PFSK-1 (cell line): ENCODE results near the gene DGKA.

Experiments
- FOXP2 ChIP-seq: optimal IDR thresholded peaks from 2 replicates; pipeline ENCODE3; 2011; ENCODE audit warnings: borderline replicate concordance, control low read depth, inconsistent platforms; ENCODE audit not compliant: insufficient read depth; ENCODE audit errors: extremely low read length, extremely low read depth
- POLR2AphosphoS5 ChIP-seq: IDR thresholded peaks from 2 replicates; pipeline ENCODE4 v1.6.1; 2012; ENCODE audit warnings: low read depth, mild to moderate bottlenecking, control low read depth, low read length, moderate library complexity
- SIN3A ChIP-seq: IDR thresholded peaks from 2 replicates; pipeline ENCODE4 v1.6.1; 2012; ENCODE audit warnings: mild to moderate bottlenecking, low read length, moderate library complexity, borderline replicate concordance; ENCODE audit not compliant: insufficient read depth
- TAF1 ChIP-seq: IDR thresholded peaks from 2 replicates; pipeline ENCODE4 v1.6.1; 2012; ENCODE audit warnings: low read length, control low read depth, borderline replicate concordance; ENCODE audit not compliant: insufficient read depth
- TF ChIP-seq, protein P1 (sequence below), 2 experiments: IDR thresholded peaks; 2 replicates each; pipeline versions ENCODE4 v1.6.1 to v1.8.0; 2011 to 2012; ENCODE audit warnings: low read depth in 2 of 2, low read length in 2 of 2, control low read depth in 1 of 2, inconsistent platforms in 1 of 2, mild to moderate bottlenecking in 1 of 2, moderate library complexity in 1 of 2; ENCODE audit not compliant: insufficient read depth in 1 of 2

DGKA gene

DNA sequence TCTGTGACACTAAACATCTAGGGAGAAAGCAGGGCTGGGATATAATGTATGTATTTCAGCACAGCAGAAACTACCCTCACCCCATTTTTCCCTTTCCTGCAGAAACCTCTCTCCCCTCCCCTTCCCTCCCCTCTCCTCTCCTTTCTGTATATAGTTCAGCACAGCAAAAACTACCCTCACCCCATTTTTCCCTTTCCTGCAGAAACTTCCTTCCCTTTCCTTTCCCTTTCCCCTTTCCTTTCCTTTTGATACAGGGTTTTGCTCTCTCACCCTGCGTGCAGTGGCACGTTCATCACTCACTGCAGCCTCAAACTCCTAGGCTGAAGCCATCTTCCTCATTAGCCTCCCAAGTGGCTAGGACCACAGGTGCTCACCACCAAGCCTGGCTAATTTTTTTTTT is 32.8 kb downstream of the DGKA start:
- TF ChIP-seq, protein P1, sequence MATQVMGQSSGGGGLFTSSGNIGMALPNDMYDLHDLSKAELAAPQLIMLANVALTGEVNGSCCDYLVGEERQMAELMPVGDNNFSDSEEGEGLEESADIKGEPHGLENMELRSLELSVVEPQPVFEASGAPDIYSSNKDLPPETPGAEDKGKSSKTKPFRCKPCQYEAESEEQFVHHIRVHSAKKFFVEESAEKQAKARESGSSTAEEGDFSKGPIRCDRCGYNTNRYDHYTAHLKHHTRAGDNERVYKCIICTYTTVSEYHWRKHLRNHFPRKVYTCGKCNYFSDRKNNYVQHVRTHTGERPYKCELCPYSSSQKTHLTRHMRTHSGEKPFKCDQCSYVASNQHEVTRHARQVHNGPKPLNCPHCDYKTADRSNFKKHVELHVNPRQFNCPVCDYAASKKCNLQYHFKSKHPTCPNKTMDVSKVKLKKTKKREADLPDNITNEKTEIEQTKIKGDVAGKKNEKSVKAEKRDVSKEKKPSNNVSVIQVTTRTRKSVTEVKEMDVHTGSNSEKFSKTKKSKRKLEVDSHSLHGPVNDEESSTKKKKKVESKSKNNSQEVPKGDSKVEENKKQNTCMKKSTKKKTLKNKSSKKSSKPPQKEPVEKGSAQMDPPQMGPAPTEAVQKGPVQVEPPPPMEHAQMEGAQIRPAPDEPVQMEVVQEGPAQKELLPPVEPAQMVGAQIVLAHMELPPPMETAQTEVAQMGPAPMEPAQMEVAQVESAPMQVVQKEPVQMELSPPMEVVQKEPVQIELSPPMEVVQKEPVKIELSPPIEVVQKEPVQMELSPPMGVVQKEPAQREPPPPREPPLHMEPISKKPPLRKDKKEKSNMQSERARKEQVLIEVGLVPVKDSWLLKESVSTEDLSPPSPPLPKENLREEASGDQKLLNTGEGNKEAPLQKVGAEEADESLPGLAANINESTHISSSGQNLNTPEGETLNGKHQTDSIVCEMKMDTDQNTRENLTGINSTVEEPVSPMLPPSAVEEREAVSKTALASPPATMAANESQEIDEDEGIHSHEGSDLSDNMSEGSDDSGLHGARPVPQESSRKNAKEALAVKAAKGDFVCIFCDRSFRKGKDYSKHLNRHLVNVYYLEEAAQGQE (IDR thresholded peaks at IDR 0.05; ENCODE audit: insufficient read depth in 1 of 2, low read depth in 2 of 2, low read length in 2 of 2), result no peak
- TF ChIP-seq SIN3A, result no peak
- TF ChIP-seq TAF1, result no peak
- TF ChIP-seq POLR2AphosphoS5, result no peak
- no peak for TF ChIP-seq FOXP2

DNA sequence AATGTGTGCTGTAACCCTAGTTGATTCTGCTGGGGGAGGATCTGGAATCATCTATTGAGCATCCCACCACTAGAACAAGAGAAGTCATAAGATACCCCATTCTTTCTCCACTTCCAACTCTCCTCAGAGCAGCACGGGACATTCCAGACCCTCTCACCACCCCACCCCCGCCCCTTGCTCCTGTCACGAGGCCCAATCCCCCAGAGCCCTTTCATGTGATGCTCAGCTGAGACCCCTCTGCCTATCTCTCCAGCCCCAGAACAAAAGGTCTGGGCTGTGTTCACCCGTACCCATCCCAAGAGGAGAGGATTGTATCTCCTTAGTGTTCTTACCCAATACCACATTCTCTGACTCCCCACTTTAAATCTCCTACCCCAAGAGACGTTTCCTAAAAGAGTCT is 34.3 kb downstream of the DGKA start:
- no peak for TF ChIP-seq POLR2AphosphoS5

DNA sequence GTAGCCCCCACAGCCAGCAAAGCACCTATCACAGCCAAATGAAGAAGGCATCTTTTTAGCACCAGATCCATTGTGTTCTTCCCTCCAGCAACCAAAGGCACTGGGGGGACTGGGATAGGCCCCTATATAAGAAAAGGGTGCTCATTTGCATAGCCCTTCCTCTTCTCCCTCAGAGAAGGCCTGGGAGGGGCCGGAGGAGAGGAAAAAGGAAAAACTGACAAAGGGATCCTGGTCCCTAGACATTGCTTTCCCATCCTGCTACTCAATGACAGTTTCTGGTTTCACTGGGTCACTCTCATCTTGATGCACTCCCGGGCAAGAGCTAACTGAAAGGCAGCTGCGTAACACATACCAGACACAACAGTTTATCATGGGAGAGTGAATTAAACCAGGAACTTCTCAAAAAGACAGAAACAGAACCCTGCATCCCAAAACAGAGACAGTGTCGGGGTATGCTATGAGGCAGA is 35.0 kb downstream of the DGKA start, which contains the start of gene PMEL:
TSS of gene PMEL (minus strand) at position 102 of the 467 bp plus-strand sequence. CDS start at position 71, 31 bp downstream.
- TF ChIP-seq POLR2AphosphoS5, result no peak
- no peak for TF ChIP-seq FOXP2
- TF ChIP-seq TAF1, result no peak
- no peak for TF ChIP-seq SIN3A
- TF ChIP-seq, protein P1 (IDR thresholded peaks at IDR 0.05; ENCODE audit: insufficient read depth in 1 of 2, low read depth in 2 of 2, low read length in 2 of 2), result no peak

DNA sequence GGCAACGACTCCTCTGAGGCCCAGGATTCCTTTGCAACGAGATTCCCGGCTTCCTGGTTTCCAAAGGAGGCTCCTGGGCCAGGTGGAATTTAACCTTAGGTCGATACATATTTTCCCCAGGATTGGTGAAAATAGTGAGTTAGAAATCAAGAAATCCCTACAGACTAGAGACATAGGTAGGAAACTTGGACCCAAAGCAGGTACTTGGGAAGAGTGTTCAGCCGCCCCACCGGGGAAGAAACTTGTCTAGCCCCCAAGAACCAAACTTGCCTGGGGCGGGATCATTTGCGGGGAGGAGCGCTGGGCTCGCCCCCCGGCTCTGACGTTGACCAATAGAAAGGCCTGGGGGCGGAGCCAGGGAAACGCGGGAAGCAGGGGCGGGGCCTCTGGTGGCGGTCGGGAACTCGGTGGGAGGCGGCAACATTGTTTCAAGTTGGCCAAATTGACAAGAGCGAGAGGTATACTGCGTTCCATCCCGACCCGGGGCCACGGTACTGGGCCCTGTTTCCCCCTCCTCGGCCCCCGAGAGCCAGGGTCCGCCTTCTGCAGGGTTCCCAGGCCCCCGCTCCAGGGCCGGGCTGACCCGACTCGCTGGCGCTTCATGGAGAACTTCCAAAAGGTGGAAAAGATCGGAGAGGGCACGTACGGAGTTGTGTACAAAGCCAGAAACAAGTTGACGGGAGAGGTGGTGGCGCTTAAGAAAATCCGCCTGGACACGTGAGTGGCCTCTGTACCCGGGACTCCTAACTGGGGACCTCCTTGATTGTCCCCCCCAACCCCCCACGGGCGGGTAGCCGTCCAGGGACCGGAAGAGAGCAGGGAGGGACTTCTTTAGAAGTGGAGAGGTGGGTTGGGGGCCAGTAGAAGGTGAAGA is 35.7 kb downstream of the DGKA start, which contains the start of gene CDK2:
TSS of gene CDK2 (plus strand) at position 423 of the 874 bp plus-strand sequence. CDS start at position 602, 179 bp downstream.
- no peak for TF ChIP-seq FOXP2
- TF ChIP-seq POLR2AphosphoS5, result peak; percentile 59
- 0 out of 2 replicates have a peak, but pooled peaks have one; percentile 18 for TF ChIP-seq SIN3A
- TF ChIP-seq, protein P1 (IDR thresholded peaks at IDR 0.05; ENCODE audit: insufficient read depth in 1 of 2, low read depth in 2 of 2, low read length in 2 of 2), result no peak
- TF ChIP-seq TAF1, result no peak

DNA sequence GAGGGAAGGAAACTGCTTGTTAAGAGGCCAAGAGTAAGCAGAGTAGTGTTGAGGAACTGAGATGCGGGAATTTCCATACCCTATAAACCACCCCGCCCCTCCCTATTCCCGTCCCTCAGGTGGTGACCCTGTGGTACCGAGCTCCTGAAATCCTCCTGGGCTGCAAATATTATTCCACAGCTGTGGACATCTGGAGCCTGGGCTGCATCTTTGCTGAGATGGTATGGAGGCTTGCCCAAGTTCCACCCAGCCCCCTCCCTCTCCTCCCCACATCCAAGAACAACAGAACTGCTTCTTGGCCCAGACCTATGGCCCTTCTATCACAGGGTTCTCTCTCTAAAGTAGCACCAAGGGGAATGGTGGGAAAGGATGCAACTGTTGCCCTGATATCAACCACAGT is 38.4 kb downstream of the DGKA start:
- no peak for TF ChIP-seq POLR2AphosphoS5
- TF ChIP-seq, protein P1 (IDR thresholded peaks at IDR 0.05; ENCODE audit: insufficient read depth in 1 of 2, low read depth in 2 of 2, low read length in 2 of 2), result no peak
- TF ChIP-seq TAF1, result no peak
- TF ChIP-seq SIN3A, result no peak
- no peak for TF ChIP-seq FOXP2
